Neural cell (in vitro differentiated cells): ENCODE data around the gene ERMARD.

Source experiments
- CTCF ChIP-seq: fragments of 450-650 bp; IDR thresholded peaks from 2 replicates; pipeline ENCODE4 v1.5.1; 2014; ENCODE audit warnings: antibody characterized with exemption, mild to moderate bottlenecking, moderate library complexity; ENCODE audit not compliant: poor library complexity, severe bottlenecking
- EZH2 ChIP-seq: fragments of 200-600, 300-800 bp; shearing (Covaris generic), sonication (generic); IDR thresholded peaks from 2 replicates; pipeline ENCODE4 v1.6.1; 2014; ENCODE audit warnings: antibody characterized with exemption, low read length, borderline replicate concordance, mild to moderate bottlenecking; ENCODE audit not compliant: insufficient read depth, poor library complexity, severe bottlenecking
- MXI1 ChIP-seq: fragments of 450-650 bp; conservative IDR thresholded peaks from 2 replicates; pipeline ENCODE4 v1.6.1; 2014; ENCODE audit warnings: antibody characterized with exemption, mild to moderate bottlenecking; ENCODE audit not compliant: poor library complexity, severe bottlenecking
- POLR2AphosphoS5 ChIP-seq: IDR thresholded peaks from 2 replicates; pipeline ENCODE4 v1.6.1; 2012

- TF ChIP-seq POLR2AphosphoS5 (no peak), CTCF (no peak), EZH2 (no peak), MXI1 (no peak)
Measured at GRCh38 chr6:169741344-169741743, 10.1 kb upstream of the ERMARD start.
